Suprapubic skin (tissue), 3 donors: ENCODE measurements around the gene SPATA33.
"Not testable (repeated sequence)": the region's sequence is repeated elsewhere in the genome, so short reads cannot be mapped to it uniquely, and the experiment has no call there.

Source experiments
- POLR2A ChIP-seq, 2 donors: fragments of 450-650 bp; IDR thresholded peaks; one replicate each; pipeline ENCODE4 v1.6.1; 2017; ENCODE audit warnings: antibody characterized with exemption in 2 of 2, mild to moderate bottlenecking in 2 of 2, moderate library complexity in 2 of 2
- TF ChIP-seq, protein P1 (sequence below), 2 donors: fragments of 200-600 bp in 1 of 2; fragments of 450-650 bp in 1 of 2; sonication (generic) in 1 of 2; IDR thresholded peaks; one replicate each; pipeline ENCODE4 v1.5.1; 2016 to 2019; ENCODE audit warnings: antibody characterized with exemption in 2 of 2, mild to moderate bottlenecking in 1 of 2, moderate library complexity in 1 of 2

DNA sequence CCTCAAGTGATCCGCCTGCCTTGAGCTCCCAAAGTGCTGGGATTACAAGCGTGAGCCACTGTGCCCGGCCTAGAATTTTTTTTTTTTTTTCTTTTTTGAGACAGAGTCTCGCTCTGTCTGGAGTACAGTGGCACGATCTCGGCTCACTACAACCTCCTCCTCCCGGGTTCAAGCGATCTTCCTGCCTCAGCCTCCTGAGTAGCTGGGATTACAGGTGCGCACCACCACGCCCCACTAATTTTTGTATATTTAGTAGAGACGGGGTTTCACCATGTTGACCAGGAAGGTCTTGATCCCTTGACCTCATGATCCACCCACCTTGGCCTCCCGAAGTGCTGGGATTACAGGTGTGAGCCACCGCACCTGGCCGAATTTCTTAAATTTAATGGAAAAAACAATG lies 41.1 kb downstream of the SPATA33 start:
- TF ChIP-seq, protein P1, sequence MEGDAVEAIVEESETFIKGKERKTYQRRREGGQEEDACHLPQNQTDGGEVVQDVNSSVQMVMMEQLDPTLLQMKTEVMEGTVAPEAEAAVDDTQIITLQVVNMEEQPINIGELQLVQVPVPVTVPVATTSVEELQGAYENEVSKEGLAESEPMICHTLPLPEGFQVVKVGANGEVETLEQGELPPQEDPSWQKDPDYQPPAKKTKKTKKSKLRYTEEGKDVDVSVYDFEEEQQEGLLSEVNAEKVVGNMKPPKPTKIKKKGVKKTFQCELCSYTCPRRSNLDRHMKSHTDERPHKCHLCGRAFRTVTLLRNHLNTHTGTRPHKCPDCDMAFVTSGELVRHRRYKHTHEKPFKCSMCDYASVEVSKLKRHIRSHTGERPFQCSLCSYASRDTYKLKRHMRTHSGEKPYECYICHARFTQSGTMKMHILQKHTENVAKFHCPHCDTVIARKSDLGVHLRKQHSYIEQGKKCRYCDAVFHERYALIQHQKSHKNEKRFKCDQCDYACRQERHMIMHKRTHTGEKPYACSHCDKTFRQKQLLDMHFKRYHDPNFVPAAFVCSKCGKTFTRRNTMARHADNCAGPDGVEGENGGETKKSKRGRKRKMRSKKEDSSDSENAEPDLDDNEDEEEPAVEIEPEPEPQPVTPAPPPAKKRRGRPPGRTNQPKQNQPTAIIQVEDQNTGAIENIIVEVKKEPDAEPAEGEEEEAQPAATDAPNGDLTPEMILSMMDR (IDR thresholded peaks at IDR 0.05) = not testable (repeated sequence)
- not testable (repeated sequence) for TF ChIP-seq POLR2A (IDR thresholded peaks at IDR 0.05)
